ENCODE data around the gene EFCAB7. TPM values are rescaled to one million over a fixed set of nuclear protein-coding genes. Genes with fewer than 3 reads are reported as not detected.

The EFCAB7 gene
- polyA plus RNA-seq, 1 donor (not counting 4 experiments of a cell fraction or from before 2014, with no cell fraction given) = 4.9 TPM

DNA sequence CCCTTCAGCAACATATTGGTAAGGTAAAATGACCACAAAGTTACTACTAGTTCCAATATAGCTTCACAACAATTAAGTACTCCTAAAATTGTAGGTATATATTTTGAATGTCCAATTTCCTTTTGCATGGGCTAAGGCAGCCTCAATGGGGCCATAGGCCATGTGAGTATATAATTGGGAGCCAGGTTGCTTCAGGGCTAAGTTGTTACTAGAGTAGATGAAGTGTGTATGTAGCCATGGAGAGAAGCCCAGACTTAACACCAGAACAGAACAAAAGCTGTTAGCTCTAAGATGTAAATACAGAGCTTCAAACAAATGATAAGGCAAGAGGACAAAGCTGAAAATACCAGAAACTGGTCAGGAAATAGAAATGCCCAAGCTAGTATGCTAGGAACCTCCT is 16.5 kb upstream of the EFCAB7 start:
- Histone ChIP-seq H3K27me3 (ENCODE audit: control insufficient read depth, extremely low read depth, insufficient read depth, low read length) (no peaks in the 10 kb centered on the region), H3K9ac (ENCODE audit: control insufficient read depth, extremely low read depth, insufficient read depth, low read length) (no peak overlapping the region), H3K4me2 (ENCODE audit: control insufficient read depth, extremely low read depth, insufficient read depth, low read depth, low read length) (no peak overlapping the region), H3K9me3 (ENCODE audit: control insufficient read depth, low read depth, low read length) (no peaks in the 10 kb centered on the region), H3K4me3 (ENCODE audit: control insufficient read depth in 2 of 3, extremely low read depth in 1 of 3, insufficient read depth in 2 of 3, low read depth in 1 of 3, low read length in 3 of 3) (no peak overlapping the region), H4K20me1 (ENCODE audit: control insufficient read depth, extremely low read depth, insufficient read depth, low read length) (no peaks in the 10 kb centered on the region), H3K27ac (ENCODE audit: control insufficient read depth, insufficient read depth, low read length) (no peak overlapping the region), H3K36me3 (ENCODE audit: control insufficient read depth in 2 of 2, extremely low read depth in 1 of 2, insufficient read depth in 2 of 2, low read length in 2 of 2) (peaks cover 0 to 4% of the 10 kb centered on the region in 2 experiments), H3K9me1 (ENCODE audit: control insufficient read depth, extremely low read depth, insufficient read depth, low read length) (no peaks in the 10 kb centered on the region), H2AFZ (ENCODE audit: control insufficient read depth, low read length) (no peak overlapping the region), H3K4me1 (ENCODE audit: control insufficient read depth, extremely low read depth, insufficient read depth, low read length) (no peaks in the 10 kb centered on the region), H3K79me2 (ENCODE audit: control insufficient read depth, insufficient read depth, low read length) (no peaks in the 10 kb centered on the region)
- dilution Hi-C loops (cut with MboI; ENCODE audit: extremely low pct_ligation_motif_present, low sequenced_read_pairs) = no loop called here
- DNase-seq (ENCODE audit: low read depth, low spot score) (no peak), FAIRE-seq (no peak)
- TF ChIP-seq EZH2 (IDR thresholded peaks at IDR 0.05; ENCODE audit: low read length) = no peak
- TF ChIP-seq, protein P1, sequence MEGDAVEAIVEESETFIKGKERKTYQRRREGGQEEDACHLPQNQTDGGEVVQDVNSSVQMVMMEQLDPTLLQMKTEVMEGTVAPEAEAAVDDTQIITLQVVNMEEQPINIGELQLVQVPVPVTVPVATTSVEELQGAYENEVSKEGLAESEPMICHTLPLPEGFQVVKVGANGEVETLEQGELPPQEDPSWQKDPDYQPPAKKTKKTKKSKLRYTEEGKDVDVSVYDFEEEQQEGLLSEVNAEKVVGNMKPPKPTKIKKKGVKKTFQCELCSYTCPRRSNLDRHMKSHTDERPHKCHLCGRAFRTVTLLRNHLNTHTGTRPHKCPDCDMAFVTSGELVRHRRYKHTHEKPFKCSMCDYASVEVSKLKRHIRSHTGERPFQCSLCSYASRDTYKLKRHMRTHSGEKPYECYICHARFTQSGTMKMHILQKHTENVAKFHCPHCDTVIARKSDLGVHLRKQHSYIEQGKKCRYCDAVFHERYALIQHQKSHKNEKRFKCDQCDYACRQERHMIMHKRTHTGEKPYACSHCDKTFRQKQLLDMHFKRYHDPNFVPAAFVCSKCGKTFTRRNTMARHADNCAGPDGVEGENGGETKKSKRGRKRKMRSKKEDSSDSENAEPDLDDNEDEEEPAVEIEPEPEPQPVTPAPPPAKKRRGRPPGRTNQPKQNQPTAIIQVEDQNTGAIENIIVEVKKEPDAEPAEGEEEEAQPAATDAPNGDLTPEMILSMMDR (optimal IDR thresholded peaks at IDR 0.05 in 1 of 3, IDR thresholded peaks at IDR 0.05 in 1 of 3, conservative IDR thresholded peaks at IDR 0.05 in 1 of 3; ENCODE audit: extremely low read depth in 1 of 3, insufficient read depth in 2 of 3, low read length in 3 of 3) = no peak

DNA sequence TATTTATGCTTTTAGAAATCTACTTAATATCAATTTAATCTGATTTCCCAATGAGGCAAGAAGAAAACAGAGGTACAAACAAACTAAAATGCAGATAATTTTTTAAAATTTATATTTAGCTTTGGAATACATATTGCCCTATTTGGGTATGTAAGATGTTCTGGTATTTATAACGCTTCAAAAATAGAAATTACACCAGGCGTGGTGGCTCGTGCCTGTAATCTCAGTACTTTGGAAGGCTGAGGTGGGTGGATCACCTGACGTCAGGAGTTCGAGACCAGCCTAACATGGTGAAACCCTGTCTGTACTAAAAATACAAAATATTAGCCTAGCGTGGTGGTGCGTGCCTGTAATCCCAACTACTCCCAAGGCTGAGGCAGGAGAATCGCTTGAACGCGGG is 13.6 kb upstream of the EFCAB7 start:
- no peak overlapping the region for H3K4me3 ChIP-seq (ENCODE audit: control insufficient read depth in 2 of 3, extremely low read depth in 1 of 3, insufficient read depth in 2 of 3, low read depth in 1 of 3, low read length in 3 of 3)
- H3K27me3 ChIP-seq (ENCODE audit: control insufficient read depth, extremely low read depth, insufficient read depth, low read length) = no peaks in the 10 kb centered on the region
- no peak overlapping the region for H3K4me2 ChIP-seq (ENCODE audit: control insufficient read depth, extremely low read depth, insufficient read depth, low read depth, low read length)
- no peak overlapping the region for H3K27ac ChIP-seq (ENCODE audit: control insufficient read depth, insufficient read depth, low read length)
- H4K20me1 ChIP-seq (ENCODE audit: control insufficient read depth, extremely low read depth, insufficient read depth, low read length) = no peaks in the 10 kb centered on the region
- H3K9me1 ChIP-seq (ENCODE audit: control insufficient read depth, extremely low read depth, insufficient read depth, low read length) = no peaks in the 10 kb centered on the region
- no peak for TF ChIP-seq EZH2 (IDR thresholded peaks at IDR 0.05; ENCODE audit: low read length)
- TF ChIP-seq, protein P1 (optimal IDR thresholded peaks at IDR 0.05 in 1 of 3, IDR thresholded peaks at IDR 0.05 in 1 of 3, conservative IDR thresholded peaks at IDR 0.05 in 1 of 3; ENCODE audit: extremely low read depth in 1 of 3, insufficient read depth in 2 of 3, low read length in 3 of 3) = no peak
- no peak for FAIRE-seq
- dilution Hi-C loops (cut with MboI; ENCODE audit: extremely low pct_ligation_motif_present, low sequenced_read_pairs) = no loop called here
- H3K9ac ChIP-seq (ENCODE audit: control insufficient read depth, extremely low read depth, insufficient read depth, low read length) = no peak overlapping the region
- no peaks in the 10 kb centered on the region for H3K79me2 ChIP-seq (ENCODE audit: control insufficient read depth, insufficient read depth, low read length)
- no peak overlapping the region for H2AFZ ChIP-seq (ENCODE audit: control insufficient read depth, low read length)
- DNase-seq (ENCODE audit: low read depth, low spot score) = no peak
- H3K9me3 ChIP-seq (ENCODE audit: control insufficient read depth, low read depth, low read length) = no peaks in the 10 kb centered on the region
- peaks cover 0 to 4% of the 10 kb centered on the region in 2 experiments for H3K36me3 ChIP-seq (ENCODE audit: control insufficient read depth in 2 of 2, extremely low read depth in 1 of 2, insufficient read depth in 2 of 2, low read length in 2 of 2)
- no peaks in the 10 kb centered on the region for H3K4me1 ChIP-seq (ENCODE audit: control insufficient read depth, extremely low read depth, insufficient read depth, low read length)
